Measurements from ENCODE around the gene NDUFA7. TPM values are rescaled to one million over a fixed set of nuclear protein-coding genes. Genes with fewer than 3 reads are reported as not detected.
A peak's percentile ranks its signal among the peaks of the same experiment; 100 is the strongest.

NDUFA7 gene
- total RNA-seq = 100 to 1,000 TPM in 1 of 9 donors, 10 to 100 TPM in 7, 1 to 10 TPM in 1; 5.3 to 208 (median 73.7) TPM
- 100 to 1,000 TPM; 140 to 502 (median 202) TPM for polyA plus RNA-seq
- long read RNA-seq, donor 1, transcript NDUFA7-201 (4 exons, 601 nt) = major isoform, 149 of 180 reads
- long read RNA-seq, donor 1, transcript NDUFA7-205 (2 exons, 547 nt) = minor isoform, 13 of 180 reads
- long read RNA-seq, donor 1, partial matches to known transcripts = 16 of 180 reads
- long read RNA-seq, donor 1, other reads (novel, unspliced or antisense) = 0 of 180 reads
- long read RNA-seq, donor 2, transcript NDUFA7-201 (4 exons, 601 nt) = major isoform, 122 of 139 reads
- long read RNA-seq, donor 2, transcript NDUFA7-205 (2 exons, 547 nt) = minor isoform, 11 of 139 reads
- long read RNA-seq, donor 2, partial matches to known transcripts = 6 of 139 reads
- long read RNA-seq, donor 2, other reads (novel, unspliced or antisense) = 0 of 139 reads
- long read RNA-seq, donor 3, transcript NDUFA7-201 (4 exons, 601 nt) = major isoform, 116 of 141 reads
- long read RNA-seq, donor 3, transcript NDUFA7-205 (2 exons, 547 nt) = minor isoform, 16 of 141 reads
- long read RNA-seq, donor 3, partial matches to known transcripts = 5 of 141 reads
- long read RNA-seq, donor 3, other reads (novel, unspliced or antisense) = 0 of 141 reads
- long read RNA-seq, donor 4, transcript NDUFA7-201 (4 exons, 601 nt) = major isoform, 142 of 144 reads
- long read RNA-seq, donor 4, partial matches to known transcripts = 0 of 144 reads
- long read RNA-seq, donor 4, other reads (novel, unspliced or antisense) = 0 of 144 reads
- long read RNA-seq, donor 5, transcript NDUFA7-201 (4 exons, 601 nt) = major isoform, 120 of 126 reads
- long read RNA-seq, donor 5, partial matches to known transcripts = 4 of 126 reads
- long read RNA-seq, donor 5, other reads (novel, unspliced or antisense) = 1 of 126 reads
- long read RNA-seq, donor 6, transcript NDUFA7-201 (4 exons, 601 nt) = major isoform, 119 of 126 reads
- long read RNA-seq, donor 6, partial matches to known transcripts = 3 of 126 reads
- long read RNA-seq, donor 6, other reads (novel, unspliced or antisense) = 3 of 126 reads
- long read RNA-seq, donor 7, transcript NDUFA7-201 (4 exons, 601 nt) = major isoform, 77 of 82 reads
- long read RNA-seq, donor 7, transcript NDUFA7-205 (2 exons, 547 nt) = minor isoform, 5 of 82 reads
- long read RNA-seq, donor 7, partial matches to known transcripts = 0 of 82 reads
- long read RNA-seq, donor 7, other reads (novel, unspliced or antisense) = 0 of 82 reads
- long read RNA-seq, donor 8, transcript NDUFA7-205 (2 exons, 547 nt) = minor isoform, 12 of 136 reads
- long read RNA-seq, donor 8, transcript NDUFA7-201 (4 exons, 601 nt) = major isoform, 118 of 136 reads
- long read RNA-seq, donor 8, partial matches to known transcripts = 6 of 136 reads
- long read RNA-seq, donor 8, other reads (novel, unspliced or antisense) = 0 of 136 reads
- long read RNA-seq, donor 9, transcript NDUFA7-205 (2 exons, 547 nt) = minor isoform, 10 of 116 reads
- long read RNA-seq, donor 9, transcript NDUFA7-201 (4 exons, 601 nt) = major isoform, 96 of 116 reads
- long read RNA-seq, donor 9, partial matches to known transcripts = 10 of 116 reads
- long read RNA-seq, donor 9, other reads (novel, unspliced or antisense) = 0 of 116 reads
- long read RNA-seq, donor 10, transcript NDUFA7-205 (2 exons, 547 nt) = minor isoform, 6 of 37 reads
- long read RNA-seq, donor 10, transcript NDUFA7-201 (4 exons, 601 nt) = major isoform, 31 of 37 reads
- long read RNA-seq, donor 10, partial matches to known transcripts = 0 of 37 reads
- long read RNA-seq, donor 10, other reads (novel, unspliced or antisense) = 0 of 37 reads

GRCh38 chr19:8321067-8321985, at the start of gene NDUFA7, which contains the start of gene RPS28:
Gene NDUFA7 (minus strand): TSS chr19:8321375. CDS start chr19:8321358, 17 bp downstream.
Gene RPS28 (plus strand): TSS chr19:8321496. CDS start chr19:8321531, 35 bp downstream.
- intact Hi-C loops (cut with DNase I) = no loop called here

GRCh38 chr19:8370176-8371010, 49.2 kb upstream of the NDUFA7 start:
- TF ChIP-seq CTCF (IDR thresholded peaks at IDR 0.05) = no peak
- no peak for TF ChIP-seq POLR2A (IDR thresholded peaks at IDR 0.05)
- H3K27me3 ChIP-seq = no peaks in the 10 kb centered on the region
- peaks cover 19 to 20% of the 10 kb centered on the region in 2 donors for H3K4me1 ChIP-seq (replicated peaks in 1 of 2)
- H3K9me3 ChIP-seq (replicated peaks in 1 of 3) = no peaks in the 10 kb centered on the region
- H3K36me3 ChIP-seq (replicated peaks in 1 of 2) = peaks cover 0 to 14% of the 10 kb centered on the region in 2 donors
- intact Hi-C loops (cut with DNase I) = no loop called here
- DNase-seq = no peak
- WGBS, 4 donors = 84 to 89% (median 86%) methylated on average over 18 to 19 of the region's 19 CpGs
- no peak overlapping the region for H3K4me3 ChIP-seq
- peak overlapping the region in 1 of 5 donors; percentile 38 for H3K27ac ChIP-seq

More at GRCh38 chr19:8321067-8321985, at the start of gene NDUFA7, which contains the start of gene RPS28:
- TF ChIP-seq CTCF (IDR thresholded peaks at IDR 0.05) (peak in 5 of 6 experiments; percentile 9 to 41 (median 31)), POLR2A (IDR thresholded peaks at IDR 0.05) (peak; percentile 86 to 97)
- peaks cover 17 to 32% of the 10 kb centered on the region in 2 donors for H3K4me1 ChIP-seq (replicated peaks in 1 of 2)
- peak within 1 kb of the TSS; percentile 49 to 94 (median 78) for H3K4me3 ChIP-seq
- H3K36me3 ChIP-seq (replicated peaks in 1 of 2) = peaks cover 0 to 14% of the 10 kb centered on the region in 2 donors
- 0 to 1% (median 0%) methylated on average over 9 to 72 of the region's 72 CpGs for WGBS, 4 donors
- peak; percentile 95 to 99 (median 98) for DNase-seq
- peak within 1 kb of the TSS; percentile 20 to 95 (median 92) for H3K27ac ChIP-seq
- H3K27me3 ChIP-seq = no peaks in the 10 kb centered on the region
- H3K9me3 ChIP-seq (replicated peaks in 1 of 3) = no peaks in the 10 kb centered on the region

Data from adrenal gland (tissue), 19 donors.